ENCODE measurements around the gene SSR2.

SSR2 gene

GRCh38 chr1:155968051-155968400 lies 52.7 kb downstream of the SSR2 start:
- DNase-seq (ENCODE audit: low read depth, low spot score): no peak
- no peak overlapping the region for H3K4me3 ChIP-seq (ENCODE audit: low read depth, low read length)
- TF ChIP-seq CTCF (IDR thresholded peaks at IDR 0.05; ENCODE audit: low read depth, low read length): no peak
- in situ Hi-C loops (cut with HindIII; ENCODE audit: low sequenced_read_pairs): no loop called here

GRCh38 chr1:155967341-155968050 lies 53.3 kb downstream of the SSR2 start:
- no peak overlapping the region for H3K4me3 ChIP-seq (ENCODE audit: low read depth, low read length)
- in situ Hi-C loops (cut with HindIII; ENCODE audit: low sequenced_read_pairs): no loop called here
- no peak for TF ChIP-seq CTCF (IDR thresholded peaks at IDR 0.05; ENCODE audit: low read depth, low read length)
- DNase-seq (ENCODE audit: low read depth, low spot score): no peak

GRCh38 chr1:155966750-155967149 lies 54.0 kb downstream of the SSR2 start:
- DNase-seq (ENCODE audit: low read depth, low spot score): no peak
- H3K4me3 ChIP-seq (ENCODE audit: low read depth, low read length): no peak overlapping the region
- in situ Hi-C loops (cut with HindIII; ENCODE audit: low sequenced_read_pairs): no loop called here
- TF ChIP-seq CTCF (IDR thresholded peaks at IDR 0.05; ENCODE audit: low read depth, low read length): no peak

- in situ Hi-C loops (cut with HindIII; ENCODE audit: low sequenced_read_pairs): no loop called here
- DNase-seq (ENCODE audit: low read depth, low spot score): no peak
These were observed 54.6 kb downstream of the SSR2 start for GRCh38 chr1:155966135-155966534.

GRCh38 chr1:155964193-155964592 lies 56.6 kb downstream of the SSR2 start:
- no peak overlapping the region for H3K4me3 ChIP-seq (ENCODE audit: low read depth, low read length)
- TF ChIP-seq CTCF (IDR thresholded peaks at IDR 0.05; ENCODE audit: low read depth, low read length): no peak
- no peak for DNase-seq (ENCODE audit: low read depth, low spot score)
- in situ Hi-C loops (cut with HindIII; ENCODE audit: low sequenced_read_pairs): no loop called here

More at GRCh38 chr1:155966135-155966534, 54.6 kb downstream of the SSR2 start:
- TF ChIP-seq CTCF (IDR thresholded peaks at IDR 0.05; ENCODE audit: low read depth, low read length): peak; percentile 25
- no peak overlapping the region for H3K4me3 ChIP-seq (ENCODE audit: low read depth, low read length)

- in situ Hi-C loops (cut with HindIII; ENCODE audit: low sequenced_read_pairs): no loop called here
- no peak for TF ChIP-seq CTCF (IDR thresholded peaks at IDR 0.05; ENCODE audit: low read depth, low read length)
- H3K4me3 ChIP-seq (ENCODE audit: low read depth, low read length): no peak overlapping the region
- peak; percentile 44 for DNase-seq (ENCODE audit: low read depth, low spot score)
These were observed 58.0 kb downstream of the SSR2 start for GRCh38 chr1:155962599-155963211.
